GM12878 (cell line): ENCODE measurements around the gene DHX29. TPM values are rescaled to one million over a fixed set of nuclear protein-coding genes. Genes with fewer than 3 reads are reported as not detected.

Source experiments
- ATAC-seq: fragments of 200-7000 bp; cut with Tn5 transposase; 3 replicates; pipeline ENCODE4 v1.9.1; 2020; ENCODE audit warnings: mild to moderate bottlenecking, moderate library complexity
- BruUV-seq: library from RNA; stranded (reverse); fragments of 400-500 nt; replicated peaks from 2 replicates; lab custom pipeline; 2021; lab: Mats Ljungman, UMichigan
- CTCF ChIA-PET: fragments of 300-600 bp; sonication (Branson Sonifier 250); formaldehyde crosslinking; extraction: SDS; loops from one replicate; lab custom pipeline; 2021; ENCODE audit warnings: inconsistent platforms; lab: Yijun Ruan, JAX
- POLR2A ChIA-PET: fragments of 350-600 bp; formaldehyde crosslinking; extraction: SDS; loops from one replicate; lab custom pipeline; 2021; ENCODE audit warnings: inconsistent platforms; lab: Charles Lee
- RAD21 ChIA-PET: fragments of 300-600 bp; sonication (Branson Sonifier 250); formaldehyde crosslinking; loops from one replicate; lab custom pipeline; 2023; ENCODE audit warnings: antibody characterized with exemption; ENCODE audit not compliant: unreplicated experiment; lab: Charles Lee
- SMC1A ChIA-PET: fragments of 300-600 bp; sonication (Branson Sonifier 250); formaldehyde crosslinking; loops from one replicate; lab custom pipeline; 2023; ENCODE audit not compliant: unreplicated experiment, uncharacterized antibody; lab: Charles Lee
- DNase-seq: peaks from one replicate; pipeline ENCODE4 v3.0.0-alpha.2; 2011; ENCODE audit warnings: low read depth, low spot score
- FAIRE-seq: peaks from 3 replicates; lab custom pipeline; 2011; peaks lifted over from hg19 to GRCh38; lab: Jason Lieb, UNC
- H2AFZ ChIP-seq: 2 replicates; pipeline ENCODE4 v1.6.0; 2011; ENCODE audit warnings: low read depth, low read length, control low read depth; ENCODE audit not compliant: control insufficient read depth
- H3K27ac ChIP-seq: 2 replicates; pipeline ENCODE4 v1.5.1; 2011; ENCODE audit warnings: control low read depth; ENCODE audit not compliant: control insufficient read depth, insufficient read depth
- H3K27me3 ChIP-seq, 2 experiments: replicated peaks in 1 of 2; 2 replicates each; pipeline versions ENCODE4 v1.6.0 to v1.6.1; 2011; ENCODE audit warnings: low read length in 1 of 2; ENCODE audit not compliant: control insufficient read depth in 2 of 2, insufficient read depth in 2 of 2
- H3K36me3 ChIP-seq, 2 experiments: 2 replicates each; pipeline ENCODE4 v1.5.1; 2011; ENCODE audit warnings: low read length in 1 of 2; ENCODE audit not compliant: control insufficient read depth in 2 of 2, insufficient read depth in 2 of 2
- H3K4me1 ChIP-seq: 2 replicates; pipeline ENCODE4 v1.6.1; 2011; ENCODE audit warnings: mild to moderate bottlenecking, low read length, moderate library complexity, mixed read lengths; ENCODE audit not compliant: control insufficient read depth, insufficient read depth
- H3K4me2 ChIP-seq: 2 replicates; pipeline ENCODE4 v1.6.0; 2011; ENCODE audit warnings: control low read depth; ENCODE audit not compliant: control insufficient read depth, insufficient read depth
- H3K4me3 ChIP-seq: fragments of 200-600 bp; sonication (generic); 2 replicates; pipeline ENCODE4 v1.5.1; 2016
- H3K79me2 ChIP-seq: 2 replicates; pipeline ENCODE4 v1.6.0; 2011; ENCODE audit warnings: low read length; ENCODE audit not compliant: control insufficient read depth, insufficient read depth
- H3K9ac ChIP-seq: 2 replicates; pipeline ENCODE4 v1.8.0; 2011; ENCODE audit warnings: low read length, control low read depth, mixed read lengths; ENCODE audit not compliant: control insufficient read depth, insufficient read depth
- H3K9me3 ChIP-seq: replicated peaks from 3 replicates; pipeline ENCODE4 v1.5.1; 2011; ENCODE audit warnings: mild to moderate bottlenecking, low read length; ENCODE audit not compliant: control insufficient read depth, insufficient read depth
- H4K20me1 ChIP-seq: 2 replicates; pipeline ENCODE4 v1.6.0; 2011; ENCODE audit not compliant: control insufficient read depth, insufficient read depth
- DPF2 ChIP-seq: fragments of 450-650 bp; IDR thresholded peaks from 2 replicates; pipeline ENCODE4 v1.6.1; 2017; ENCODE audit warnings: mild to moderate bottlenecking
- PAX5 ChIP-seq: IDR thresholded peaks from 2 replicates; pipeline ENCODE4 v1.6.1; 2011; ENCODE audit warnings: low read depth, low read length, borderline replicate concordance
- WGBS: methylation state at CpG from one replicate; pipeline ENCODE4 v1.1.6; 2016; ENCODE audit warnings: low lambda C conversion rate; ENCODE audit not compliant: insufficient replicate concordance, insufficient coverage; ENCODE audit errors: missing lambda C conversion rate; 5-methylcytosine and 5-hydroxymethylcytosine counted together
- in situ Hi-C: fragments of 300-500 bp; cut with MboI; formaldehyde crosslinking; loops from 9 replicates; pipeline ENCODE4 v1.14.3; 2018; ENCODE audit warnings: mixed read lengths
- intact Hi-C: fragments of 100-400 bp; cut with micrococcal nuclease; formaldehyde crosslinking; loops from one replicate; pipeline ENCODE4 v1.14.2; 2022; ENCODE audit not compliant: unreplicated experiment
- polyA plus RNA-seq, 11 experiments: library from polyadenylated mRNA; depleted of rRNA in 4 of 11; unstranded in 6 of 11; stranded (reverse) in 5 of 11; fragments of >200 nt; fragmentation: Nextera tagmentation in 4 of 11; fragmentation: Illumina TruSeq in 1 of 11; extraction: Ambion mirVana in 4 of 11; extraction: Trizol in 1 of 11; gene quantifications; 1 replicate in 1 of 11; 2 replicates in 10 of 11; pipeline versions ENCODE4 v1.2.1 to v1.2.3, GENCODE V29; 2011 to 2016; ENCODE audit warnings: inconsistent platforms in 2 of 11, missing spikeins in 2 of 11, low read depth in 1 of 11
- total RNA-seq, 4 experiments: library from RNA; depleted of rRNA in 3 of 4; stranded (reverse); fragments of >200 nt in 3 of 4; fragmentation: Illumina TruSeq in 1 of 4; extraction: Trizol in 1 of 4; gene quantifications; 2 replicates each; pipeline versions ENCODE4 v1.2.1 to v1.2.3, GENCODE V29; 2013 to 2021
- TF ChIP-seq, protein P1 (sequence below): fragments of 450-650 bp; IDR thresholded peaks from 2 replicates; pipeline ENCODE4 v1.6.1; 2017; ENCODE audit warnings: mild to moderate bottlenecking, moderate library complexity
- TF ChIP-seq, protein P2 (sequence below): IDR thresholded peaks from 2 replicates; pipeline ENCODE4 v1.6.1; 2012; ENCODE audit warnings: improper control_type of control experiment, low read depth, low read length; ENCODE audit not compliant: insufficient replicate concordance

The DHX29 gene
- total and polyA plus RNA-seq, 10 of the 15 experiments (the other 5 are each of a cell fraction or from before 2014, with no cell fraction given), result 5.3 to 49.1 (median 17.2) TPM

DNA sequence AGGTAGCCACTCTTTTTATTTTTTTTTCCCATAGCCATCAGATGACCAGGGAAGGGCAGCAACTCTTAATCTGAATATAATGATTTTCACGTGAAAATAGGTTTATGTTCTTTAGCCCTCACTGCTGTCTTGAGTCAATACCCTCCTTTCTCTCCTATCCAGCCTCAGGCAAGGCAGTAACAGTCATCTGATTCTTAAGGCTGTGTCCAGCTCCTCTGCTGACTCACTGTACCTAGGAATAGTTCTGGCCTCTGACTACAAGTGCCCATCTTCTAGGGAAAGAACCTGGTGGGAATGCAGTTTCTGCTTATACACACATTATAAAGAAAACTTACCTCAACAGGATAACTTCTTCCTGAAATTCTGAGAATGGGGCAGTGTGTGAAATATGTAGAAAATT is 30.7 kb downstream of the DHX29 start (continued):
- TF ChIP-seq, protein P1, sequence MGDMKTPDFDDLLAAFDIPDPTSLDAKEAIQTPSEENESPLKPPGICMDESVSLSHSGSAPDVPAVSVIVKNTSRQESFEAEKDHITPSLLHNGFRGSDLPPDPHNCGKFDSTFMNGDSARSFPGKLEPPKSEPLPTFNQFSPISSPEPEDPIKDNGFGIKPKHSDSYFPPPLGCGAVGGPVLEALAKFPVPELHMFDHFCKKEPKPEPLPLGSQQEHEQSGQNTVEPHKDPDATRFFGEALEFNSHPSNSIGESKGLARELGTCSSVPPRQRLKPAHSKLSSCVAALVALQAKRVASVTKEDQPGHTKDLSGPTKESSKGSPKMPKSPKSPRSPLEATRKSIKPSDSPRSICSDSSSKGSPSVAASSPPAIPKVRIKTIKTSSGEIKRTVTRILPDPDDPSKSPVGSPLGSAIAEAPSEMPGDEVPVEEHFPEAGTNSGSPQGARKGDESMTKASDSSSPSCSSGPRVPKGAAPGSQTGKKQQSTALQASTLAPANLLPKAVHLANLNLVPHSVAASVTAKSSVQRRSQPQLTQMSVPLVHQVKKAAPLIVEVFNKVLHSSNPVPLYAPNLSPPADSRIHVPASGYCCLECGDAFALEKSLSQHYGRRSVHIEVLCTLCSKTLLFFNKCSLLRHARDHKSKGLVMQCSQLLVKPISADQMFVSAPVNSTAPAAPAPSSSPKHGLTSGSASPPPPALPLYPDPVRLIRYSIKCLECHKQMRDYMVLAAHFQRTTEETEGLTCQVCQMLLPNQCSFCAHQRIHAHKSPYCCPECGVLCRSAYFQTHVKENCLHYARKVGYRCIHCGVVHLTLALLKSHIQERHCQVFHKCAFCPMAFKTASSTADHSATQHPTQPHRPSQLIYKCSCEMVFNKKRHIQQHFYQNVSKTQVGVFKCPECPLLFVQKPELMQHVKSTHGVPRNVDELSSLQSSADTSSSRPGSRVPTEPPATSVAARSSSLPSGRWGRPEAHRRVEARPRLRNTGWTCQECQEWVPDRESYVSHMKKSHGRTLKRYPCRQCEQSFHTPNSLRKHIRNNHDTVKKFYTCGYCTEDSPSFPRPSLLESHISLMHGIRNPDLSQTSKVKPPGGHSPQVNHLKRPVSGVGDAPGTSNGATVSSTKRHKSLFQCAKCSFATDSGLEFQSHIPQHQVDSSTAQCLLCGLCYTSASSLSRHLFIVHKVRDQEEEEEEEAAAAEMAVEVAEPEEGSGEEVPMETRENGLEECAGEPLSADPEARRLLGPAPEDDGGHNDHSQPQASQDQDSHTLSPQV, result no peak

DNA sequence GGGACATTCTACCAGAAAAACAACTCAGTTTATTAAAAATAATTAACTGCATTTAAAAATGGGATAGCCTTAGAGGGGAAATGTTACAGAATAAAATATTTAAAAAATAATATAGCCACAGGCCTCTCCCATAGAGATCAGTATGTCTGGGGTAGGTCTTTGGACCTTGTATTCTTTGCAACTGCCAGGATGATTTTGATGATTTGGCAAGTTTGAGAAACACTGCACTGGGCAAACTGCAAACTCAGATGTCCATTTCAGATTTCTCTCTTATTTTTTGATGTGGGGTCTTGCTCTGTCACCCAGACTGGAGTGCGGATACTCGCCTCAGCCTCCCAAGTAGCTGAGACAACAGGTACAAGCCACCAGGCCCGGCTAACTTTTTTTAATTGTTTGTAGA is 49.2 kb downstream of the DHX29 start:
- Histone ChIP-seq H3K27ac (no peak overlapping the region), H3K4me2 (no peak overlapping the region), H3K4me3 (no peak overlapping the region), H3K4me1 (no peaks in the 10 kb centered on the region), H3K36me3 (peaks cover 0 to 3% of the 10 kb centered on the region in 2 experiments; a peak in 2 of 4 replicates), H4K20me1 (no peaks in the 10 kb centered on the region)
- in situ Hi-C loops, result no loop called here
- CTCF ChIA-PET, result no interaction called here
- SMC1A ChIA-PET, result no interaction called here
- FAIRE-seq, result no peak
- 90% methylated on average over 3 of the region's 3 CpGs for WGBS
- POLR2A ChIA-PET, result no interaction called here
- BruUV-seq, result no TSS peak
- ATAC-seq, result no peak
- TF ChIP-seq, protein P2, sequence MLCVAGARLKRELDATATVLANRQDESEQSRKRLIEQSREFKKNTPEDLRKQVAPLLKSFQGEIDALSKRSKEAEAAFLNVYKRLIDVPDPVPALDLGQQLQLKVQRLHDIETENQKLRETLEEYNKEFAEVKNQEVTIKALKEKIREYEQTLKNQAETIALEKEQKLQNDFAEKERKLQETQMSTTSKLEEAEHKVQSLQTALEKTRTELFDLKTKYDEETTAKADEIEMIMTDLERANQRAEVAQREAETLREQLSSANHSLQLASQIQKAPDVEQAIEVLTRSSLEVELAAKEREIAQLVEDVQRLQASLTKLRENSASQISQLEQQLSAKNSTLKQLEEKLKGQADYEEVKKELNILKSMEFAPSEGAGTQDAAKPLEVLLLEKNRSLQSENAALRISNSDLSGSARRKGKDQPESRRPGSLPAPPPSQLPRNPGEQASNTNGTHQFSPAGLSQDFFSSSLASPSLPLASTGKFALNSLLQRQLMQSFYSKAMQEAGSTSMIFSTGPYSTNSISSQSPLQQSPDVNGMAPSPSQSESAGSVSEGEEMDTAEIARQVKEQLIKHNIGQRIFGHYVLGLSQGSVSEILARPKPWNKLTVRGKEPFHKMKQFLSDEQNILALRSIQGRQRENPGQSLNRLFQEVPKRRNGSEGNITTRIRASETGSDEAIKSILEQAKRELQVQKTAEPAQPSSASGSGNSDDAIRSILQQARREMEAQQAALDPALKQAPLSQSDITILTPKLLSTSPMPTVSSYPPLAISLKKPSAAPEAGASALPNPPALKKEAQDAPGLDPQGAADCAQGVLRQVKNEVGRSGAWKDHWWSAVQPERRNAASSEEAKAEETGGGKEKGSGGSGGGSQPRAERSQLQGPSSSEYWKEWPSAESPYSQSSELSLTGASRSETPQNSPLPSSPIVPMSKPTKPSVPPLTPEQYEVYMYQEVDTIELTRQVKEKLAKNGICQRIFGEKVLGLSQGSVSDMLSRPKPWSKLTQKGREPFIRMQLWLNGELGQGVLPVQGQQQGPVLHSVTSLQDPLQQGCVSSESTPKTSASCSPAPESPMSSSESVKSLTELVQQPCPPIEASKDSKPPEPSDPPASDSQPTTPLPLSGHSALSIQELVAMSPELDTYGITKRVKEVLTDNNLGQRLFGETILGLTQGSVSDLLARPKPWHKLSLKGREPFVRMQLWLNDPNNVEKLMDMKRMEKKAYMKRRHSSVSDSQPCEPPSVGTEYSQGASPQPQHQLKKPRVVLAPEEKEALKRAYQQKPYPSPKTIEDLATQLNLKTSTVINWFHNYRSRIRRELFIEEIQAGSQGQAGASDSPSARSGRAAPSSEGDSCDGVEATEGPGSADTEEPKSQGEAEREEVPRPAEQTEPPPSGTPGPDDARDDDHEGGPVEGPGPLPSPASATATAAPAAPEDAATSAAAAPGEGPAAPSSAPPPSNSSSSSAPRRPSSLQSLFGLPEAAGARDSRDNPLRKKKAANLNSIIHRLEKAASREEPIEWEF, result no peak
- TF ChIP-seq PAX5 (no peak), DPF2 (no peak)
- TF ChIP-seq, all 136 proteins: peak for 0
- RAD21 ChIA-PET, result no interaction called here
- intact Hi-C loops, result loop anchor here (5.0 kb wide), 1 partner anchor 86 kb away; the partner anchor contains the start of gene CDC20B
- Histone ChIP-seq H3K79me2 (no peaks in the 10 kb centered on the region), H3K27me3 (no peaks in the 10 kb centered on the region), H3K9me3 (no peaks in the 10 kb centered on the region), H2AFZ (no peak overlapping the region), H3K9ac (no peak overlapping the region)
- no peak for DNase-seq
